GM20431 (cell line): ENCODE data around the gene CACNA1B.

ENCODE experiments used
- in situ Hi-C: fragments of 300-500 bp; cut with MseI, MboI; formaldehyde crosslinking; loops from one replicate; pipeline ENCODE4 v1.15.0; 2020; ENCODE audit warnings: low sequenced_read_pairs; ENCODE audit not compliant: unreplicated experiment

Gene CACNA1B

DNA sequence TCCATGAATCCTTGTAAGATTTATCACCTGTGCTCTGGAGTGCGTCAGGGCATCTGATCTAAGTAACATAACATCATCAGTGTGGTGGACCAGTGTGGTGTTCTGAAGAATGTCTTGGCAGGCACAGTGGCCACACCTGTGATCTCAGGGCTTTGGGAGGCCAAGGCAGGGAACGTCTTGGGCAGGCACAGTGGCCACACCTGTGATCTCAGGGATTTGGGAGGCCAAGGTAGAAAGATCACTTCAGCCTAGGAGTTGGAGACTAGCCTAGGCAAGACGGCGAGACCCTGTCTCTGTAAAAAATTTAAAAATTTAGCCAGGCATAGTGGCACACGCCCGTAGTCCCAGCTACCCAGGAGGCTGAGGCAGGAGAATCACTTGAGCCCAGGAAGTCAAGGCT lies 185.5 kb downstream of the CACNA1B start:
- in situ Hi-C loops, result no loop called here

DNA sequence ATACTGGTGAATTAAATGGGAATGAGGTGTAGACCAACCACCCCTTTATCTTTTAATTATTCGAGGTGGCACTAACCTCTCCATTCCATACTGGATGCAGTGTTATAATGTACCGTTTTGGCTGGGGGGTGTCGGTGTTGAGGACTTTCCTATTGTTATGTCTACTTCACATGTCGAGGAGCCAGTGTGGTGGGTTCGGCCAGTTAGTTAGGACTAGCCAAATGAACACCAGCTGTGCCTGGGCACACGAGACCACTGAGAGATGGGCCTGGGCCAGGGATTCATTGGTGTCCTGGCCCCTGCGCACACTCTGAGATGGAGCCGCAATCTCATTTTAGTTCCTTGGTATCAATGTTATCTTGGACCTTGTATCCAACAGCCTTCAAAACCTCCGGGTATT lies 186.2 kb downstream of the CACNA1B start:
- in situ Hi-C loops, result no loop called here

DNA sequence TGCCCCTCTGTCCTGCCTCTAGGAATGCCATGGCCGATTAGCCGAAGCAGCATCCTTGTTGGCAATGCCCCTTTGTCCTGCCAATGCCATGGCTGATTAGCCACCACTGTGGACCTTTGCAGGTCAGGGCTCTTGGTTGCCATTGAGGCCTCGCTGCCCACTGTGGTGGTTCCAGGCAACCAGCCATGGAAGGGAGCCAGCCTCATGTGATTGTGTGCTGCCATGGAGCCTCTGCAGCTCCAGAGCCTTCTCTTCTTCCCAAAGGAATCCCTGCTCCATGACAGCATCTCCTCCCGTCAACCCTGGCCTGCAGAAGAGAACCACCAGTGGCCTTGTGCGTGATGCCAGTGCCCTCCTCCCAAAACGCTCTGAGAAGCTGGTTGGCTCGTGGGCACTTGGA lies 187.0 kb downstream of the CACNA1B start:
- in situ Hi-C loops, result no loop called here

DNA sequence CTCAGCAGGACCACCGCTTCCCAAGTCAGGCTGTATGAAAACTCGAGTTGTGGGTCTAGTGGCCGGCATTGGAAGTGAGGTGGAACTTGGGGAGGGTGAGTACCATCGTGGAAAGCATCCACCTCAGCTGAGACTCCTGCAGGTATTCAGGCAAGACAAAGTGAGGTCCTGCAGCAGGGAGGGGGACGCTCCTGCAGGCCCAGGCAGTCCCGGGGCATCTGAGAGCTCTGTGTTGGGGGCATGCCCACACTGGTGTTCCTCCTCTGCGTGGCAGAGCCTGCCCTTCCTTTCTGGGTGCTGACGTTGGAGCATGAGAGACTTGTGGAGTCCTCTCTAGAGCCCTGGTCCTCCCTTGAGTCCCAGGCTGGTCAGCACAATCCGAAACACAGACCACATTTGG lies 187.7 kb downstream of the CACNA1B start:
- in situ Hi-C loops, result no loop called here

DNA sequence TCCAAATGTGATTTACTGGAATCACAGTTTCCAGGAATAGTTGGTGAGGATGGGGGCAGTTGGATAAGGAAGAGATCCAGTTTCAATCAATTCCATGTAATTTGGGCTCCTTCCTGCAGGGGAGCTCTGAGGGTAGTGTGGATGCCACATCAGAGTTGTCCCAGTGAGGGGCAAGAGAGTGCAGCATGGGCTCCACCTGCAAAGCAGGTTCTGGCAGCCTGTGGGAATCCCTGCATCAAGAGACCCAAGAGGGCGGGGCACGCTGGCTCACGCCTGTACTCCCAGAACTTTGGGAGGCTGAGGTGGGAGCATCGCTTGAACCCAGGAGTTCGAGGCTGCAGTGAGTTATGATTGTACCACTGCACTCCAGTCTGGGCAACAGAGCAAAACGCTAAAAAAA lies 188.5 kb downstream of the CACNA1B start:
- in situ Hi-C loops, result no loop called here

DNA sequence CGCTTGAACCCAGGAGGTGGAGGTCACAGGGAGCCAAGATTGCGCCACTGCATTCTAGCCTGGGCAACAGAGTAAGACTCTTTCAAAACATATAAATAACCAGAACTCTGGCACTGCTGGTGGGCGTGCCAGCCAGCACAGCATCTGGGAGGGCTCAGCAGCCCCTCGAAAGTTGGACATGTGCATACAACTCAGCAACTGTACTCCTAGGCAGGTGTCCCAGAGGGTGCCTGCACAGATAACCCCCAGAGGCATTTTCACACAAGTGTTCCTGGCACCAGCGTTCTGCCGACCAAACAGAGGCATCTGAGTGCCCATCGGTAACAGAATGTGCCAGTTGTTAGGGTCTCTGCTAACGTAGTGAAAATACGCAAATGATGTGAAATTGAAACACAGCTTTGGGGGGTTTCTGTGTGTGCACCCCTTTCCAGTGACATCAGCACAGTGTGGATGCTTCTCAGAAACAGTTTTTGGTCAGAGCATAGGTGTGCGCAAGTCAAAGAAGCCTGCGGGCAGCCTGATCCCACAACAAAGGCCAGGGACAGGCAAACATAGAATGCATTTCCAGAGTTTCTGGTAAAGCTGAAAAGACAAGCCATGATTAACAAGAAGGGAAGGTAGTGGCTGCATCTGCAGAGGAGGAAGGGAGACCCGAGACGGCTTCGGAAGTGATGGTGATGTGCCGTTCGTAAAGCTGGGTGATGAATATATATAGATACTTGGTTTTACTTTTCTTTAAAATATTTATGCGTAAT lies 190.2 kb downstream of the CACNA1B start:
- in situ Hi-C loops, result no loop called here

DNA sequence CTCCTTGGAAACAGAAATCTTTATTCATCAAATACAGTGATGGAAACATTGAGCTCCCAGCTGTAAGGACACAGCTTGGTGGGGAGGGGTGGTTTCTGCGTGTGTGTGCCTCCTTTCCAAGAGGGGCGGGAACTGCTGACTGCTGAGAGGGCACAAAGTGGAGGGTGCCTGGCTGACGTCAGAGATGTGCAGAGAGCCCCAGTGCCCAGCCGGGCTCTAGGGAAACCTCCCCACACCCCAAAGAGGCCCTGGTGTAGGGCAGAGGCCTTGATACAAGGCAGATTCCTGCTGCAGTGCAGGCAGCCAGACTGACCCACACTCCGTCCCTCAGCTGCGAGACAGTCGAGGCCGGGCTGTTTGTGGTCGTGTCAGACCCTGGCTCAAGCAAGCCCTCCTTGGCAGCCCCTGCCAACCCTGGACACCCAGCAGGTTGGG lies 191.0 kb downstream of the CACNA1B start:
- in situ Hi-C loops, result no loop called here

DNA sequence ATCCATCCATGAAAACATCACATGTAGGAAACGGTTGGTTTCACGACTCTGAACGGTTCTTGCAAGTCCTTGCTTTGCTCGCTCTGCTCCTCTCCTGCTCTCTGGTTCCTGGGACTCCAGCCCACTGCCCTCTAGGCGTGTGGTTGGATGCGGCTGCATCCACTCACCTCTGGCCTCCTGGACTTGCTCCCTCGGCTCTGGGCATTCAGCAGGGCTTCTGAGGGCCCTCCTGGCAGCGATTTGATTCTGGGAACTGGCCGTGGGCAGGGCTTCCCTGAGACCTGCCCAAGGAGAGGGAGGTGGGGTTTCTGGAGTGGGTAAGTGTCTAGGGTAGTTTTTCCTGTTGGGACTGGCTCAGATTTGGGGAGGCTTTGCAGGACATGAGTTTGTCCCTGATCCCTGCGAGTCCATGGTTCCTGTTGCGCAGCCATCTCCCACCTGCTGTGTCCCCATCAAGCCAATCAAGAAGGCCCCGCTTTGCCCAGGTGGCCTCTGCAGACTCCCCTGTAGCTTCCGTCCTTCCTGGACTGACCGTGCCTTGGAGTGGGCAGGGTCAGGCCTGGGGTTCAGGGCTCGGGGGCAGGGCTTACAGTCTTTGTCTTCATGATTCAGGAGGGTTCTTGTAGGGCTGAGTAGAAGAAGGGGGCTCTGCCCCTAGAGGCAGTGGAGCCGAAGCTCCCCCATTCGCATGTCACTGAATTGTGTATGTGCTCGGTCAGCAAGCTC lies 192.3 kb downstream of the CACNA1B start:
- in situ Hi-C loops, result no loop called here

DNA sequence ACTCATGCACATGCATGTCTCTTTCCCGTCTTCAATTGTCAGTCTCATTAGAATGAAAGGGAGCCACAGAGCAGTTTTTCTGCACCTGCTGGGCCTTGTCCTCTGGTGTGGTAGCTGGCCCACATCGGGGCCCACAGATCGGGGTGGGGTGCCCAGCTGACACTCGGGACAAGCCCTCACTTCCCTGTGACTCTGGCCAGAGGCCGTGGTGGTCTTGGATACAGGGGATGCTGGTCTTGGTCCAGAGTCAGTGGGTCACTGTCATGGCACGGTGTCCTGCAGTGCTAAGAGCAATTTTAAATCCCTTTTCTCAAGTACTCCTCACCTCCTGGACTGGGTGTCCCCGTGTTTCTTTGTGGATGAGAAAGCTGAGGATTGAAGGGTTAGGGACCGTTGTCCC lies 193.2 kb downstream of the CACNA1B start:
- in situ Hi-C loops, result no loop called here

DNA sequence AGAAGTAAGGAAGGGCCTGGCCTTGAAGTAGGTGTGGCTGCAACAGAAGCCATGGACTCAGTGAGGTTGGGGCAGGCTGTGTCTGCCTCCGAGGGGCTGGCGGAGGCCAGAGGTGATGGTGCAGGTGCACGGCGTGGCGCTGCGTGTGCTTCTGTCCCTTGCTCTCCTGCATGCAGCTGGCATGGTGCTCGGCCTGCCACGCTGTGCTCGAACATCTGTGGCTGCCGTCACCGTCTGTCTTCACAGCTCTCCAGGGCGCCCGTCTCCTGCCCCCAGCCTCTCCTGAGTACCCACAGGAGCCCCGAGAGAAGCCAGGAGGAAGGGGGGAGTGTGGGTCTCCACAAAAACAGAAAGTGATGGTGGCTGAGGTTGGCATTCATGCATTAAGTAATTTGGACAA lies 193.7 kb downstream of the CACNA1B start:
- in situ Hi-C loops, result no loop called here

DNA sequence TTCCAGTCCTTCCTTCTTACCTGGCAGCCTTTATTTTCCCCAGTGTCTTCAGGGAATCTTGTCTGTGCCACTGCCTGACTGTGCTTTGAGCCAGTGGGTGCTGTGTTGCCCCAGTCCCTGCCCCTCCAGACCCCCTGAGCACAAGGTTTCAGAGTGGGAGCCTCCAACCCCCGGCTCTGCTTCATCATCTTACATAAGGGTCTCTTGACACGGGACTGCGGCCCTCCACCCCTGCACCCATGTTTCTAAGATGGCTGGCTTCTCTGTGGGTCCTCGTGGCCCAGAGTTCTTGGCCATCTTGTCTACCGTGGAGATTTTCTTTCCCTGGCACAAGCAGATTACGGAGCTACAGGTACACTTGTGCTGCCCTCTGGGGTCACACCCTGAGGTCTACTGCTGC lies 194.1 kb downstream of the CACNA1B start:
- in situ Hi-C loops, result no loop called here

DNA sequence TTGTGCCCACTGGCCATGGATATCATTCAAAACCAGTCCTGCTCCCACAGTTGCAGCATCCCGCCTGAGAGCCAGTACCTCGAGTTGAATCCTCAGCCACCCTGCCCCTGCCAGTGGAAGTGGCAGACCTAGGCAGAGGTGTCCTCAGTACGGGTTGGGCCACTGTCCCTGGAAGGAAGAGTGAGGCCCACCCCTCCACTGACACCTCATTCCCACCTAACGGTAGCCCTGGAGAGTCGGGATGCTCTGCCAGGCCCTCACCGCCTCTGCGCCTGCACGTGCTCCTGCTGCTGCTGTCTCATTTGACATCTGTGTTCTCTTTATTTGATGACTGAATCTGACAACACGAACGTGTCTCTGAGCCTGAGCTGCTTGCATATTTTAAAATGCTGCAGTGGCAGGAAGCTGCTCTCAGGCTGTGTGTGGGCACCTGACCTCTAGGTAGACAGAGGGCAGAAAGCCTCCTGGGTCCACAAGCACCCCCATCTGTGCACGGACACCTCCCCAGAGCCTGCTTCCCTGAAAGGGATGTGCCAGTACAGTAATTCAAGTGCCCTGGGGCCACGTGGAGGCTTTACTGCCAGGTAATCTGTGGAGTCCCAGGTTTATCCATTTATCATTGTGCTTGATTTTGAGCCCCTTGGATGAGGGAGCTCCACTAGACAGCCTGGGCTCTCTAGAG lies 194.7 kb downstream of the CACNA1B start:
- in situ Hi-C loops, result no loop called here

DNA sequence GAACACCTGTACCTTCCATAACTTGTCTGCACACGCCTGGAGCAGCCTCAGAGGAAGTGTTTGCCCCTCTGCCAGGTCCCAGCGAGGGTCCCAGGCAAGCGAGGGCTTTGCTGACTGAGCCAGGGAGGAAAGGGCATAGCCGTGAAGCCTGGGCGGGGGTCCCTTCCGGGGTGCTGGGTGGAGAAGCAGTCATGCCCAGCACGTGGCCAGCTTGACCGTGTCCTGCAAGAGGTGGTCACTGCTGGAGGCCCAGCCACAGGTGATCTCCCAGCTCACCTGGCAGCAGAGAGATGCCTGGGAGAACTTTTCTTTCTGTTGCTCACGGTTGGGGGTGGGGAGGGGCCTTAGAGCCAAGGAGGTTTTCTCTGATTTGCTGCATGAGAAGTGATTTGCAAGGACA lies 195.3 kb downstream of the CACNA1B start:
- in situ Hi-C loops, result no loop called here

DNA sequence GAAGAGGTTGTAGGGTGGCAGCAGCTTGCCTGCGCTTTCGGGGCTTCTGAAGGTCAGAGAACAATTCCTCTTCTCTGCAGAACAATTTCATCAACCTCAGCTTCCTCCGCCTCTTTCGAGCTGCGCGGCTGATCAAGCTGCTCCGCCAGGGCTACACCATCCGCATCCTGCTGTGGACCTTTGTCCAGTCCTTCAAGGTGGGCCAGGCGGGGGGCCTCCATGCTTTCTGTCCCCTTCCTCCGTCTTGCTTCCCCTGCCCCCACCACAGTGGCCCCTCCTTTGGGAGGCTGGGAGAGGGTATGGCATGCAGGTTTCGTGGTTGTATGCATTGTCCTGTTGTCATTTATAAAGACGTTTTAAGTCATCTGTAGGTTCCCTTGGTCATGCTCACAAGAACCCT lies 195.8 kb downstream of the CACNA1B start:
- in situ Hi-C loops, result no loop called here

DNA sequence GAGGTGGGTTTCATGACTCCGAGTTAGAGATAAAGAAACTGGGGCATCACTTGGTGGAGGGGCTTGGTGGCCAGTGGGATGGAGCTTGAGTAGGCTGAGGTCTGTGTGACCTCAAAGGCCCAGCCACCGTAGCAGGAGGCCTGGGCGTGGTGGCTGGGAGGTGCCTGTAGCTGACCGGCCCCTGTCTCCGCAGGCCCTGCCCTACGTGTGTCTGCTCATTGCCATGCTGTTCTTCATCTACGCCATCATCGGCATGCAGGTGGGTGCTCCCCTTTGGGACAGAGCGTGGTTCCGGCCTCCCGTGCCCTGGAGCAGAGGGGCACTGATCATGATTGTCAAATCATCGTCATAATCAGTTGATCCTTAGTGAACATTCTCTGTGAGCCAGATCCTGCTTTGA lies 196.2 kb downstream of the CACNA1B start:
- in situ Hi-C loops, result no loop called here

DNA sequence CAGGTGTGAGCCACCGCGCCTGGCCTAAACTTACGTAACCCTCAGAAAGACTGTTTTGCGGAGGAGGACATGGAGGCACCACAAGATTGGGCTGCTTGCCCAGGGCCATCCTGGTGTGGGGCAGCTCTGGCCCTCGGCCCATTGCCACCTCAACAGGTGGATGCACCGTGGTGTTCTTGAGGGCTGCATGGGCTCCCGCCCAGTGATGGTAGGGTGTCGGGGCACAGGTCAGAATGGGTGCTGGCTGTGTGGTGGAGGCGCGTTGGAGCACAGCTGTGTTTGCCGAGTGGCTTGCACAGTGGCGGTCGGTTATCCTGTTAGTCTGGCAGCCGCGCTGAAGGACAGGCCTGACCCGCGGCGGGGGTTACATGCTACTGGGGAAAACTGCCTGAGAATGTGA lies 196.9 kb downstream of the CACNA1B start:
- in situ Hi-C loops, result no loop called here

DNA sequence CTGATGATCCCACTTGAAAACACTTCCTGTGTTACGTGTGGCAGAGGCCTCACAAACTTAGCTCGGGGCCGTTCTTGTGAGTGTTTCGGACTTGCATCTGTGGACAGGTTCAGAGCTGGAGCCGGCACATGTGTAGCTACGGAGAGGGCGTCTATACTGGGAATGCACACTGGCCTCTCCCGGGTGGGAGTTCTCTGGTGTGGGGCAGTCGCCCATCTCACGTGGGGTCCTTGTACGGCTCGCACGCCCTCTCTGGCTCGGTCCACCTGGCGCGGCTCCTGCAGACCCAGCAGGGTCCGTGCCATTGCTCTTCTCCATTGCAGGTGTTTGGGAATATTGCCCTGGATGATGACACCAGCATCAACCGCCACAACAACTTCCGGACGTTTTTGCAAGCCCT lies 197.9 kb downstream of the CACNA1B start:
- in situ Hi-C loops, result no loop called here

DNA sequence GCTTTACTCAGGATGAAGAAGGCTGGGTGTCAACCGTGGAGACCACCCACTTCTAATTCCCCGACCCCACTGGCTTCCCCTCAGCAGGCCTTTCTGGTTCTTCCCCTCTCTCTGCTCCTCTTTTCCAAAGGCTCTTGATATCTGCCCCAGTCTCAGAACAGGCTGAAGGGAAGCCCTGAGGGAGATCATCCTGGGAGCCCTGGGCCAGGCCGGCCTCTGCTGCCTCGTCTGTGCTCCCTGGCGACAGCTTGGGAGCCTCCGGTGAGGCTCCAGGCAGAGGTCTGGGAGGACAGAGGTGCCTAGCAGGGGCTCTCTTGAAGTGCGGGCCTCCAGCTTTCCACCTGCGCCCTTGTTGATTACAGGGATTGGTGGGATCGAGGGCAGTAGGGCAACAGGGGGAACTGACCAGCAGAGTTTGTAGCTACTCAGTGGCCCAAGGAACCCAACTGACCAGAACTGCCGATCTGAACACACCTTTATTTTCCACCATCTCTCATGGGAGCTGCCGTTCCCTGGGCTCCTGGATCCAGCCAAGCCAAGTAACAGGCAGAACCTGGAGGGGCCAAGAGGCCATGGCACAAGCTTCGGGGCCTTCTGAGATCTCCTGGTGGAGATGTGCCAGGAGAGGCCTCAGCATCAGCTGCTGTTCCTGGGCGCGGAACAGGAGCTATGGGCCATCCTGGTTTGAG lies 198.5 kb downstream of the CACNA1B start:
- in situ Hi-C loops, result no loop called here

DNA sequence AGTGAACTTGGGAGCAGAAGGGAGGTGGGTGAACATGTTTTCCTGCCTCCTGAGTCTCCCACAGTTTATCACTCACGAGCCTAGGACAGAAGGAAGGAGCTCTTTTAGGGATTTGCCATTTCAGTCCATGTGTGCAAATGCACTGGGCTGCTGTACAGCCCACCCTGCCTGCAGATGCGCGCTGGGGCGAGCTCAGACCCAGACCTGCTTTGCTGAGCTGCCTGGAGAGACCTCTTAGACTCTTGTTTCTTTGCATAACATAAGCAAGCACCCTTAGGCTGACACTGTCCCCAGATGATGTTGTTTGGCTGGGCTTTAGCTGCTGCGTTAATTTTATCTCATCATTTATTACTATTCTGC lies 199.0 kb downstream of the CACNA1B start:
- in situ Hi-C loops, result no loop called here

DNA sequence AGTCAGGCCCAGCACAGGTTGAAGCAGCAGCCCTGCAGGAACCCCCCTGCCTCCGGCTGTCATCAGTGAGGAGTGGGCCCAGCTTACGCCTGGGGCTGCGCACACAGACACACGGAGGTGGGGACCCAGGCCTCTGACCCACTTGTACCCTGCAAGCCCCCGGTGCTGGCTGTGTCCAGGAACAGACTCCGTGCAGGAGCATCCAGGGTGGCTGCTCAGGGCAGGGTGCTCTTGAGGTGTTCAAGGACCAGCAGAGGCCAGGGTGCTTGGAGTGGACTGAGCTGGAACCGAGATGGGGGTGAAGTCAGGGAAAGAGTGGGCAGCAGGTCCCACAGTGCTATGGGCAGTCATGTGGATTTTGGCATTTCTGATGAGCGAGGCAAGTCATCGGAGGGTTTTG lies 199.5 kb downstream of the CACNA1B start:
- in situ Hi-C loops, result no loop called here
